ENCODE results near the gene RNF14. TPM values are rescaled to one million over a fixed set of nuclear protein-coding genes. Genes with fewer than 3 reads are reported as not detected.

The RNF14 gene
- 79.4 TPM for total RNA-seq

GRCh38 chr5:141968914-141969608 is at the start of gene RNF14:
TSS of gene RNF14 (plus strand) at chr5:141969105. CDS start at chr5:141973589, 4,484 bp downstream.

GRCh38 chr5:141923448-141924313 is 45.2 kb upstream of the RNF14 start, which contains the start of gene DELE1:
TSS of gene DELE1 (plus strand) at chr5:141923871. CDS start at chr5:141923942, 71 bp downstream.

GRCh38 chr5:141958113-141958512 is 10.8 kb upstream of the RNF14 start, which contains the start of gene PCDH12:
TSS of gene PCDH12 (minus strand) at chr5:141958202. CDS start at chr5:141957851, 351 bp downstream.

GRCh38 chr5:142012792-142013388 is 44.0 kb downstream of the RNF14 start, which contains the start of gene GNPDA1:
TSS of gene GNPDA1 (minus strand) at chr5:142013027. CDS start at chr5:142012035, 992 bp downstream.

Other genes with a start within 250 kb of the RNF14 start
- 69.2 TPM for gene PCDH1, start 90.7 kb upstream of the RNF14 start, total RNA-seq
- gene DELE1, start 45.2 kb upstream of the RNF14 start, total RNA-seq, result 34.1 TPM
- 3.2 TPM for gene PCDH12, start 10.9 kb upstream of the RNF14 start, total RNA-seq
- gene GNPDA1, start 43.9 kb downstream of the RNF14 start, total RNA-seq, result 28.8 TPM
- 231 TPM for gene NDFIP1, start 139.7 kb downstream of the RNF14 start, total RNA-seq